ENCODE measurements around the gene GEN1. TPM values are rescaled to one million over a fixed set of nuclear protein-coding genes. Genes with fewer than 3 reads are reported as not detected.

Gene GEN1
- total RNA-seq, 1 donor from 2014 or later = 43.5 TPM

DNA sequence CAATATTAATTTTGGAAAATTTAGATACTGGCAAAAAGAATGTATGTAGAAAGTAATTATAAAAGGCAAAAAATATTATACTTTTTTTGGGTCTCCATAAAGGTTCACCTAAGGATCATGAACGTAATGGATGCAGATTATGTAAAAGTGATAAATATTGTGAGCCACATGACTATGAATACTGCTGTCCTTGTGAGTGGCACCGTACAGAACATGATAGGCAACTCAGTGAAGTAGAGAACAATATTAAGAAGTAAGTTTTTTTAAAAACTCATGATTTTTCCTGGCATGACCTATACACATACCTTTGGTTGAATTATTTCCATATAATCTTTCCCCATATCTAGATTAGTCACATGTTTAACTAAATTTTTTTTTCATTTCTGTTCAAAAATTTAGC, 18.6 kb downstream of the GEN1 start:
- Mint-ChIP-seq H3K36me3 (peaks cover 2% of the 10 kb centered on the region), H3K9me3 (no peaks in the 10 kb centered on the region), H3K27ac (no peak overlapping the region), H3K27me3 (ENCODE audit: insufficient read depth, low read depth) (no peaks in the 10 kb centered on the region), H3K4me3 (no peak overlapping the region), H3K4me1 (no peaks in the 10 kb centered on the region)
- peaks cover 32% of the 10 kb centered on the region for H3F3A ChIP-seq (ENCODE audit: low read depth)
- H3K27ac ChIP-seq = no peak overlapping the region
- TF ChIP-seq, protein P1, sequence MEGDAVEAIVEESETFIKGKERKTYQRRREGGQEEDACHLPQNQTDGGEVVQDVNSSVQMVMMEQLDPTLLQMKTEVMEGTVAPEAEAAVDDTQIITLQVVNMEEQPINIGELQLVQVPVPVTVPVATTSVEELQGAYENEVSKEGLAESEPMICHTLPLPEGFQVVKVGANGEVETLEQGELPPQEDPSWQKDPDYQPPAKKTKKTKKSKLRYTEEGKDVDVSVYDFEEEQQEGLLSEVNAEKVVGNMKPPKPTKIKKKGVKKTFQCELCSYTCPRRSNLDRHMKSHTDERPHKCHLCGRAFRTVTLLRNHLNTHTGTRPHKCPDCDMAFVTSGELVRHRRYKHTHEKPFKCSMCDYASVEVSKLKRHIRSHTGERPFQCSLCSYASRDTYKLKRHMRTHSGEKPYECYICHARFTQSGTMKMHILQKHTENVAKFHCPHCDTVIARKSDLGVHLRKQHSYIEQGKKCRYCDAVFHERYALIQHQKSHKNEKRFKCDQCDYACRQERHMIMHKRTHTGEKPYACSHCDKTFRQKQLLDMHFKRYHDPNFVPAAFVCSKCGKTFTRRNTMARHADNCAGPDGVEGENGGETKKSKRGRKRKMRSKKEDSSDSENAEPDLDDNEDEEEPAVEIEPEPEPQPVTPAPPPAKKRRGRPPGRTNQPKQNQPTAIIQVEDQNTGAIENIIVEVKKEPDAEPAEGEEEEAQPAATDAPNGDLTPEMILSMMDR (IDR thresholded peaks at IDR 0.05) = no peak
- TF ChIP-seq EZH2 (IDR thresholded peaks at IDR 0.05) = no peak
- TF ChIP-seq EZH2phosphoT487 (IDR thresholded peaks at IDR 0.05) = no peak
- peaks cover 3% of the 10 kb centered on the region for H4K20me1 ChIP-seq (ENCODE audit: low read depth)
- no peak overlapping the region for H3K4me3 ChIP-seq
- no peak overlapping the region for H3K9ac ChIP-seq
- no peak overlapping the region for H3K4me2 ChIP-seq
- no peaks in the 10 kb centered on the region for H3K79me2 ChIP-seq (ENCODE audit: low read depth)
- H3K27me3 ChIP-seq = no peaks in the 10 kb centered on the region
- no peak for DNase-seq (ENCODE audit: low spot score)
- no peaks in the 10 kb centered on the region for H3K4me1 ChIP-seq
- H2AFZ ChIP-seq (replicated peaks) = no peak overlapping the region
- H3K9me3 ChIP-seq (ENCODE audit: low read depth) = no peaks in the 10 kb centered on the region
- H3K36me3 ChIP-seq = peaks cover 36% of the 10 kb centered on the region

DNA sequence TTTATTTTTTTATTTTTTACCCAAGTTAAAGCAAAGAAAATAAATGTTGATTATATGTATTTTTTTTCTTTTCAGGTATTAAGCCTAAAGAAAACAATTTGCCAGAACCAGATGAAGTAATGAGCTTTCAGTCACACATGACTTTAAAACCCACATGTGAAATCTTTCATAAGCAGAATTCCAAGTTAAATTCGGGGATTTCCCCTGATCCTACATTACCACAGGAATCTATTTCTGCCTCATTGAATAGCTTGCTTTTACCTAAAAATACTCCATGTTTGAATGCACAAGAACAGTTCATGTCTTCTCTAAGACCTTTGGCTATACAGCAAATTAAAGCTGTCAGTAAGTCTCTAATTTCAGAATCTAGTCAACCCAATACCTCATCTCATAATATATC, 26.6 kb downstream of the GEN1 start:
- H3K27ac ChIP-seq = no peak overlapping the region
- Mint-ChIP-seq H3K27ac (no peak overlapping the region), H3K4me3 (no peak overlapping the region), H3K9me3 (no peaks in the 10 kb centered on the region), H3K27me3 (ENCODE audit: insufficient read depth, low read depth) (no peaks in the 10 kb centered on the region), H3K36me3 (peaks cover 19% of the 10 kb centered on the region), H3K4me1 (no peaks in the 10 kb centered on the region)
- H2AFZ ChIP-seq (replicated peaks) = no peak overlapping the region
- TF ChIP-seq EZH2phosphoT487 (IDR thresholded peaks at IDR 0.05) = no peak
- TF ChIP-seq EZH2 (IDR thresholded peaks at IDR 0.05) = no peak
- TF ChIP-seq, protein P1 (IDR thresholded peaks at IDR 0.05) = no peak
- H3K79me2 ChIP-seq (ENCODE audit: low read depth) = no peaks in the 10 kb centered on the region
- no peaks in the 10 kb centered on the region for H3K4me1 ChIP-seq
- H3K9me3 ChIP-seq (ENCODE audit: low read depth) = no peaks in the 10 kb centered on the region
- H3K4me2 ChIP-seq = no peak overlapping the region
- DNase-seq (ENCODE audit: low spot score) = no peak
- no peak overlapping the region for H3K4me3 ChIP-seq
- peaks cover 30% of the 10 kb centered on the region for H3F3A ChIP-seq (ENCODE audit: low read depth)
- no peak overlapping the region for H3K9ac ChIP-seq
- peaks cover 26% of the 10 kb centered on the region for H3K36me3 ChIP-seq
- no peaks in the 10 kb centered on the region for H3K27me3 ChIP-seq
- H4K20me1 ChIP-seq (ENCODE audit: low read depth) = no peaks in the 10 kb centered on the region

DNA sequence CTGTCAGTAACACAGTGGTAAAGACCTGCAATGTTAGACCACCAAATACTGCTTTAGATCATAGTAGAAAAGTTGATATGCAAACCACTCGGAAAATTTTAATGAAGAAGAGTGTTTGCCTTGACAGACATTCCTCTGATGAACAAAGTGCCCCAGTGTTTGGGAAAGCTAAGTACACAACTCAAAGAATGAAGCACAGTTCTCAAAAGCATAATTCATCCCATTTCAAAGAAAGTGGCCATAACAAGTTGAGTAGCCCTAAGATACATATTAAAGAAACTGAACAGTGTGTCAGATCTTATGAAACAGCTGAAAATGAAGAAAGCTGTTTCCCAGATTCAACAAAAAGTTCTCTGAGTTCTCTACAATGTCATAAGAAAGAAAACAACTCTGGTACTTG, 27.5 kb downstream of the GEN1 start:
- Histone ChIP-seq H3K9ac (no peak overlapping the region), H3K4me1 (no peaks in the 10 kb centered on the region), H3K4me2 (no peak overlapping the region), H3K36me3 (peaks cover 26% of the 10 kb centered on the region), H3K79me2 (ENCODE audit: low read depth) (no peaks in the 10 kb centered on the region), H3F3A (ENCODE audit: low read depth) (peaks cover 26% of the 10 kb centered on the region), H4K20me1 (ENCODE audit: low read depth) (no peaks in the 10 kb centered on the region), H3K27ac (no peak overlapping the region), H3K4me3 (no peak overlapping the region), H3K9me3 (ENCODE audit: low read depth) (no peaks in the 10 kb centered on the region), H3K27me3 (no peaks in the 10 kb centered on the region), H2AFZ (replicated peaks) (no peak overlapping the region)
- Mint-ChIP-seq H3K4me1 (no peaks in the 10 kb centered on the region), H3K36me3 (peaks cover 19% of the 10 kb centered on the region), H3K27me3 (ENCODE audit: insufficient read depth, low read depth) (no peaks in the 10 kb centered on the region), H3K4me3 (no peak overlapping the region), H3K9me3 (no peaks in the 10 kb centered on the region), H3K27ac (no peak overlapping the region)
- TF ChIP-seq, protein P1 (IDR thresholded peaks at IDR 0.05) = no peak
- TF ChIP-seq EZH2phosphoT487 (IDR thresholded peaks at IDR 0.05) (no peak), EZH2 (IDR thresholded peaks at IDR 0.05) (no peak)
- DNase-seq (ENCODE audit: low spot score) = no peak
